HEK293 (cell line): ENCODE measurements around the gene RNF144A.

ENCODE experiments used
- CTCF ChIA-PET: fragments of 350-600 bp; formaldehyde crosslinking; extraction: SDS; loops from one replicate; lab custom pipeline; 2021; ENCODE audit warnings: antibody characterized with exemption; lab: Yijun Ruan, JAX
- POLR2A ChIA-PET: fragments of 300-600 bp; formaldehyde crosslinking; extraction: SDS; loops from one replicate; lab custom pipeline; 2020; ENCODE audit warnings: antibody characterized with exemption, inconsistent platforms; lab: Yijun Ruan, JAX
- H3K27ac ChIP-seq: fragments of 200-500 bp; sonication (Bioruptor generic); 2 replicates; pipeline ENCODE4 v1.5.1; 2014; ENCODE audit warnings: low read depth, low read length, control low read depth, inconsistent platforms; ENCODE audit errors: extremely low read depth
- H3K36me3 ChIP-seq, 2 experiments: fragments of 200-500 bp in 1 of 2; sonication (Bioruptor generic) in 1 of 2; 1 replicate in 1 of 2; 2 replicates in 1 of 2; pipeline ENCODE4 v1.5.1; 2014 to 2017; ENCODE audit warnings: inconsistent platforms in 2 of 2, low read length in 2 of 2; ENCODE audit not compliant: control insufficient read depth in 2 of 2, insufficient read depth in 1 of 2
- H3K4me1 ChIP-seq: fragments of 200-500 bp; sonication (Bioruptor generic); 2 replicates; pipeline ENCODE4 v1.5.1; 2014; ENCODE audit warnings: mild to moderate bottlenecking, low read length, inconsistent platforms; ENCODE audit not compliant: control insufficient read depth, insufficient read depth
- H3K4me3 ChIP-seq: 2 replicates; pipeline ENCODE4 v1.5.1; 2011; ENCODE audit warnings: low read depth, mild to moderate bottlenecking, control low read depth, low read length, moderate library complexity
- H3K9me3 ChIP-seq: fragments of 200-500 bp; sonication (Bioruptor generic); 2 replicates; pipeline ENCODE4 v1.5.1; 2014; ENCODE audit warnings: low read depth, low read length, inconsistent platforms; ENCODE audit not compliant: control insufficient read depth, insufficient read depth
- GLI2 ChIP-seq: fragments of 450-650 bp; formaldehyde crosslinking; IDR thresholded peaks from 2 replicates; pipeline ENCODE4; 2017; ENCODE audit warnings: missing biosample characterization, missing genetic modification characterization, low read depth, borderline replicate concordance
- KLF1 ChIP-seq: fragments of 450-650 bp; formaldehyde crosslinking; IDR thresholded peaks from 2 replicates; pipeline ENCODE4 v1.5.1; 2016; ENCODE audit warnings: missing biosample characterization, missing genetic modification characterization
- PRDM2 ChIP-seq: fragments of 450-650 bp; formaldehyde crosslinking; IDR thresholded peaks from 2 replicates; pipeline ENCODE4 v1.5.1; 2016; ENCODE audit warnings: missing biosample characterization, missing genetic modification characterization, borderline replicate concordance
- PRDM6 ChIP-seq: fragments of 450-650 bp; formaldehyde crosslinking; IDR thresholded peaks from 2 replicates; pipeline ENCODE4 v1.5.1; 2017; ENCODE audit warnings: missing biosample characterization, missing genetic modification characterization
- TSHZ1 ChIP-seq: fragments of 450-650 bp; formaldehyde crosslinking; IDR thresholded peaks from 2 replicates; pipeline ENCODE4 v1.5.1; 2016; ENCODE audit warnings: missing biosample characterization, missing genetic modification characterization, borderline replicate concordance
- ZBTB8A ChIP-seq: fragments of 450-650 bp; formaldehyde crosslinking; IDR thresholded peaks from 2 replicates; pipeline ENCODE4 v1.5.1; 2016; ENCODE audit warnings: missing biosample characterization, missing genetic modification characterization
- ZFP37 ChIP-seq: fragments of 450-650 bp; formaldehyde crosslinking; IDR thresholded peaks from 2 replicates; pipeline ENCODE4 v1.5.1; 2016; ENCODE audit warnings: missing biosample characterization, missing genetic modification characterization
- ZNF37A ChIP-seq: fragments of 450-650 bp; IDR thresholded peaks from 2 replicates; pipeline ENCODE4 v1.5.1; 2018; ENCODE audit warnings: missing biosample characterization, missing genetic modification characterization
- ZNF433 ChIP-seq: fragments of 450-650 bp; formaldehyde crosslinking; IDR thresholded peaks from 2 replicates; pipeline ENCODE4 v1.5.1; 2016; ENCODE audit warnings: missing biosample characterization, missing genetic modification characterization, low read depth
- ZNF513 ChIP-seq: fragments of 450-650 bp; IDR thresholded peaks from 2 replicates; pipeline ENCODE4 v1.5.1; 2018; ENCODE audit warnings: missing biosample characterization, missing genetic modification characterization
- ZNF561 ChIP-seq: fragments of 450-650 bp; IDR thresholded peaks from 2 replicates; pipeline ENCODE4 v1.5.1; 2018; ENCODE audit warnings: missing biosample characterization, missing genetic modification characterization, borderline replicate concordance
- ZNF610 ChIP-seq: fragments of 450-650 bp; formaldehyde crosslinking; IDR thresholded peaks from 2 replicates; pipeline ENCODE4 v1.5.1; 2016; ENCODE audit warnings: missing biosample characterization, missing genetic modification characterization, borderline replicate concordance
- ZNF677 ChIP-seq: fragments of 450-650 bp; IDR thresholded peaks from 2 replicates; pipeline ENCODE4 v1.5.0; 2018; ENCODE audit warnings: missing biosample characterization, mild to moderate bottlenecking, missing genetic modification characterization, moderate library complexity
- ZNF785 ChIP-seq: fragments of 450-650 bp; formaldehyde crosslinking; IDR thresholded peaks from 2 replicates; pipeline ENCODE4 v1.5.1; 2016; ENCODE audit warnings: missing biosample characterization, missing genetic modification characterization
- ZNF843 ChIP-seq: fragments of 450-650 bp; formaldehyde crosslinking; IDR thresholded peaks from 2 replicates; pipeline ENCODE4 v1.5.1; 2016; ENCODE audit warnings: missing biosample characterization, missing genetic modification characterization

The RNF144A gene

GRCh38 chr2:6923319-6923718, 6.1 kb downstream of the RNF144A start (continued):
- TF ChIP-seq TSHZ1 (no peak), PRDM2 (tag by site-specific recombination) (no peak), ZFP37 (tag by site-specific recombination) (no peak)

GRCh38 chr2:6924101-6924923, 7.1 kb downstream of the RNF144A start:
- Histone ChIP-seq H3K4me3 (no peak overlapping the region), H3K36me3 (no peaks in the 10 kb centered on the region), H3K9me3 (no peaks in the 10 kb centered on the region), H3K27ac (no peak overlapping the region), H3K4me1 (no peaks in the 10 kb centered on the region)
- POLR2A ChIA-PET: no interaction called here
- no peak for TF ChIP-seq KLF1 (tag by site-specific recombination)
- TF ChIP-seq ZNF677 (tag by site-specific recombination): no peak
- TF ChIP-seq ZNF610 (tag by site-specific recombination): no peak
- CTCF ChIA-PET: interaction anchor here (0.7 kb wide), 1 partner anchor 375 kb away, joined by 3 read pairs; no protein-coding TSS in a partner anchor

- CTCF ChIA-PET: interaction anchor here (0.7 kb wide), 1 partner anchor 375 kb away, joined by 3 read pairs; no protein-coding TSS in a partner anchor
- H3K27ac ChIP-seq: no peak overlapping the region
- POLR2A ChIA-PET: no interaction called here
- no peak overlapping the region for H3K4me3 ChIP-seq
- no peaks in the 10 kb centered on the region for H3K36me3 ChIP-seq
- no peaks in the 10 kb centered on the region for H3K9me3 ChIP-seq
- H3K4me1 ChIP-seq: no peaks in the 10 kb centered on the region
- TF ChIP-seq ZNF561: no peak
- no peak for TF ChIP-seq ZNF37A (tag by site-specific recombination)
- TF ChIP-seq ZNF433: no peak
- TF ChIP-seq ZFP37 (tag by site-specific recombination): no peak
- TF ChIP-seq GLI2 (tag by site-specific recombination): no peak
- TF ChIP-seq ZNF513: no peak
- no peak for TF ChIP-seq ZNF785 (tag by site-specific recombination)
- TF ChIP-seq PRDM6 (tag by site-specific recombination): no peak
- no peak for TF ChIP-seq ZNF843
- no peak for TF ChIP-seq ZBTB8A (tag by site-specific recombination)
These were observed 7.8 kb downstream of the RNF144A start for GRCh38 chr2:6924924-6925409.
